Measurements from ENCODE around the gene DSCAML1.

Gene DSCAML1

DNA sequence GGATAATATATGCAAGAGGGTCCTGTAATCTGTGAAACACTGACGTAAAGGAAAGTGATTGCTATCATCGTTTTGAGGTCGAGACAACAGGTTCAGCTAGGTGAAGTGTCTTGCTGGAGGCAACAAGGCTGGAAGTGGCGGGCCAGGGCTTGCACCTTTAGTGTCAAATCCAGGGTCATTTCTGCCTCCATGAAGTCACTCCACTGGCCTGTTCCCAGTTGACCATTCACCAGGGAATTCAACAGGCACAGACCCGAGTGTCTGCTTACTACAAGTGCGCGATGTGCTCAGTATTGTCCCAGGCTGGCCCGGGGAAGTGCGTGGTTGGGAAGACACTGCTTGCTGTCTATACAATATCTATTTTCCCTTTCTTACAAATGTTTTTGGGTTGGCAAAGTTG lies 244.4 kb downstream of the DSCAML1 start:
- no peak for TF ChIP-seq TAF1 (IDR thresholded peaks at IDR 0.05; ENCODE audit: borderline replicate concordance, insufficient read depth, low read length)

DNA sequence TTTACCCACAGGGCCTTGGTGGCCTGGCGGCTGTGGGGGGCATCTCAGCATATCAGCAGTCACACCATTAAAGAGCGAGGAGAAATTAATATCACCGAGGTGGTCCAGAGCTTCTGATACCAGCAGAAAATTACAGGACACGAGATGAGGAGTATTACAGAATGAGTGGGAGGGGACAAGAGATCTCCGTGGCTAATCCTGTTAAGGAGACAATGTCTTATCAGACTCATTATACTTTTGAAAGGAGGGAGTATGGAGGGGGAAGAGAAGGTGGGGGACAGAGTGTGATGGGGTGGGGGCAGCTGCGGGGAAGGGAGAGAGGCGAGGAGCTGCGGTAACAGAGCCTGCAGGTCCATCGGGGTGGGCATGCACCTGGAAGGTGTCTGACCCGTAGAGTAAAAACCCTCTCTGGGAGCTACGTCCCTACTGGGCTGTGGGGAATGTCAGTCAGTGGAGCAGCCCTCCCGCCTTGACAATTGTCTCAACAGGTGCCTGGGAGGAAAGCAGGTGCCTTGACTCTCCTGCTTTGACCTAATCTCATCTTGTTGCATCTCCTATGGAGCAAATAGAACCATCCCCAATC lies 245.2 kb downstream of the DSCAML1 start:
- TF ChIP-seq POLR2AphosphoS5 (IDR thresholded peaks at IDR 0.05; ENCODE audit: low read depth, low read length): no peak
- TF ChIP-seq TAF1 (IDR thresholded peaks at IDR 0.05; ENCODE audit: borderline replicate concordance, insufficient read depth, low read length): no peak
- no peak for TF ChIP-seq SIN3A (IDR thresholded peaks at IDR 0.05; ENCODE audit: borderline replicate concordance, insufficient read depth, low read length)
- TF ChIP-seq FOXP2 (optimal IDR thresholded peaks at IDR 0.05; ENCODE audit: borderline replicate concordance, extremely low read depth, extremely low read length, insufficient read depth): no peak

DNA sequence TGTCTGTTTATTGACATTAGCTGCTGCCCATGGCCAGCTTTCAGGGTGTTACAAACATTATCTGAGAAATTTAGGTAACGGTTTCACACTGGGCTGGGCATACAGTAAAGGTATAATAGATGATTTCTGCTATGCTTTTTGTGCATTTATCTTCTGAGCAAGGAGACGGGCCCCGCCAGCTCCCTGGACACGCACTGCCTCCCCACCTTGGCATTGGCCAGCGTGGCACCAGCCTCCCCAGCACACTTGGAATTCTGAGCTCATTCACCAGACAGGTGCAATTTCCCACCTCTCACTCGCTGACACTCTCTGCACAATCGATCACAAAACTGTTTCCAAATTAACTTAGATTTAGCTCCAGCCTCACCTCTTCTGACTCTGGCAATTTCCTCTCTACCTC lies 246.6 kb downstream of the DSCAML1 start:
- TF ChIP-seq SIN3A (IDR thresholded peaks at IDR 0.05; ENCODE audit: borderline replicate concordance, insufficient read depth, low read length) (no peak), FOXP2 (optimal IDR thresholded peaks at IDR 0.05; ENCODE audit: borderline replicate concordance, extremely low read depth, extremely low read length, insufficient read depth) (no peak)

DNA sequence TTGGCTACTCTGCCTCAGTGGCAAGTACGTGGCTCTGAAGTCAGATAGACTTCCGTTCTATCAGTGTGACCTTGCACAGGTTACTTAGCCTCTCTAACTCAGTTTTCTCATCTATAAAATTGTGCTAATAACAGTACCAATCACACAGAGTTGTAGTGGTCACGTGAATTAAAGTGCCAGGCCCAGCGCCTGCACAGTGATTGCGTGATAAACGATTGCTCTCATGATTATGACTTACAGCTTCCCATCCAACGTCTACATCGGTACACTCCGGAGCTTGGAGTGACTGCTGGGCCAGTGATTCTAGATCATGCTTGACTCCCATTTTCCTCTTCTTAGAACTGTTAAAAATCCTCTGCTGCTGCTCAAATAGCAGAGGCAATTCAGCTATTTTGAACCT lies 247.6 kb downstream of the DSCAML1 start:
- TF ChIP-seq, protein P1, sequence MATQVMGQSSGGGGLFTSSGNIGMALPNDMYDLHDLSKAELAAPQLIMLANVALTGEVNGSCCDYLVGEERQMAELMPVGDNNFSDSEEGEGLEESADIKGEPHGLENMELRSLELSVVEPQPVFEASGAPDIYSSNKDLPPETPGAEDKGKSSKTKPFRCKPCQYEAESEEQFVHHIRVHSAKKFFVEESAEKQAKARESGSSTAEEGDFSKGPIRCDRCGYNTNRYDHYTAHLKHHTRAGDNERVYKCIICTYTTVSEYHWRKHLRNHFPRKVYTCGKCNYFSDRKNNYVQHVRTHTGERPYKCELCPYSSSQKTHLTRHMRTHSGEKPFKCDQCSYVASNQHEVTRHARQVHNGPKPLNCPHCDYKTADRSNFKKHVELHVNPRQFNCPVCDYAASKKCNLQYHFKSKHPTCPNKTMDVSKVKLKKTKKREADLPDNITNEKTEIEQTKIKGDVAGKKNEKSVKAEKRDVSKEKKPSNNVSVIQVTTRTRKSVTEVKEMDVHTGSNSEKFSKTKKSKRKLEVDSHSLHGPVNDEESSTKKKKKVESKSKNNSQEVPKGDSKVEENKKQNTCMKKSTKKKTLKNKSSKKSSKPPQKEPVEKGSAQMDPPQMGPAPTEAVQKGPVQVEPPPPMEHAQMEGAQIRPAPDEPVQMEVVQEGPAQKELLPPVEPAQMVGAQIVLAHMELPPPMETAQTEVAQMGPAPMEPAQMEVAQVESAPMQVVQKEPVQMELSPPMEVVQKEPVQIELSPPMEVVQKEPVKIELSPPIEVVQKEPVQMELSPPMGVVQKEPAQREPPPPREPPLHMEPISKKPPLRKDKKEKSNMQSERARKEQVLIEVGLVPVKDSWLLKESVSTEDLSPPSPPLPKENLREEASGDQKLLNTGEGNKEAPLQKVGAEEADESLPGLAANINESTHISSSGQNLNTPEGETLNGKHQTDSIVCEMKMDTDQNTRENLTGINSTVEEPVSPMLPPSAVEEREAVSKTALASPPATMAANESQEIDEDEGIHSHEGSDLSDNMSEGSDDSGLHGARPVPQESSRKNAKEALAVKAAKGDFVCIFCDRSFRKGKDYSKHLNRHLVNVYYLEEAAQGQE (IDR thresholded peaks at IDR 0.05; ENCODE audit: insufficient read depth in 1 of 2, low read depth in 2 of 2, low read length in 2 of 2): no peak
- TF ChIP-seq POLR2AphosphoS5 (IDR thresholded peaks at IDR 0.05; ENCODE audit: low read depth, low read length): no peak
- TF ChIP-seq TAF1 (IDR thresholded peaks at IDR 0.05; ENCODE audit: borderline replicate concordance, insufficient read depth, low read length): no peak
- no peak for TF ChIP-seq FOXP2 (optimal IDR thresholded peaks at IDR 0.05; ENCODE audit: borderline replicate concordance, extremely low read depth, extremely low read length, insufficient read depth)
- TF ChIP-seq SIN3A (IDR thresholded peaks at IDR 0.05; ENCODE audit: borderline replicate concordance, insufficient read depth, low read length): no peak

DNA sequence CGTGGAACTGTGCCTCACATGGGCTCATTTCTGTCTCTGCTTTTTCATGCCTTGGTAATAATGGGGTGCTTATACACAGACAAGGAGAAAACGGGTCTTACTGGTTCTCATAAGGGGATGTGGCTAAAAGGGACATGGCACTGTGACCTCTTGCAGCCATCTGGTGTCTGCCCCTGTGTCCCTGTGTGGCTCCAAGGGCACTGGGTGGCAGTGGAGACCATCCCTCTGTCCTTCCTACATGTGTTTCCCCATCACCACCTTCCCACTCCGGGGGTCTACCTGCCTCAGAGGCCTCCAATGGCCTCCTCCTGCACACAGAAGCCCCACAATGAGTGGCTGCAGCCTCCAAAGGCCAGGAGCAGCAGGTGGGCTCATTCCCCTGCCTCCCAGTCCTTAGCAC lies 248.1 kb downstream of the DSCAML1 start:
- TF ChIP-seq POLR2AphosphoS5 (IDR thresholded peaks at IDR 0.05; ENCODE audit: low read depth, low read length) (no peak), FOXP2 (optimal IDR thresholded peaks at IDR 0.05; ENCODE audit: borderline replicate concordance, extremely low read depth, extremely low read length, insufficient read depth) (no peak), SIN3A (IDR thresholded peaks at IDR 0.05; ENCODE audit: borderline replicate concordance, insufficient read depth, low read length) (no peak), TAF1 (IDR thresholded peaks at IDR 0.05; ENCODE audit: borderline replicate concordance, insufficient read depth, low read length) (no peak)
- TF ChIP-seq, protein P1 (IDR thresholded peaks at IDR 0.05; ENCODE audit: insufficient read depth in 1 of 2, low read depth in 2 of 2, low read length in 2 of 2): no peak

DNA sequence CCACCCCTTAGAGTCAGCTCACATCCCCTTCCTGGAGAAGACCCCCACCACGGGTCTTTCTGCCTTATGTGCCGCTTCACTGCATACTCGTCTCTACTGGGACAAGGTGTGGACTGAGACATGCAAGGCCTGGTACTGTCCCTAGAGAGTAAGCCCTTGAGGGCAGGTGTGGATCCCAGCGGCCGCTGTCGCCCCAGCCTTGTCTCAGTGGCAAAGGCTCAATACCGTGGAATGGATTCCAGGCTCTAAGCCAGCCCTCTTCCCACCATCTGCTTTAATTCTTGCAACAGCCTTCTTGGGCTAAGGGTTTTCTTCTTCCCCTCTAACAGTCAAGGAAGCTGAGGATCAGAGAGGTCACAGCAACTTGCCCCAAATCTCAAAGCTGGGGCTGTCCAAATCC lies 249.1 kb downstream of the DSCAML1 start:
- TF ChIP-seq TAF1 (IDR thresholded peaks at IDR 0.05; ENCODE audit: borderline replicate concordance, insufficient read depth, low read length) (no peak), SIN3A (IDR thresholded peaks at IDR 0.05; ENCODE audit: borderline replicate concordance, insufficient read depth, low read length) (no peak), FOXP2 (optimal IDR thresholded peaks at IDR 0.05; ENCODE audit: borderline replicate concordance, extremely low read depth, extremely low read length, insufficient read depth) (no peak), POLR2AphosphoS5 (IDR thresholded peaks at IDR 0.05; ENCODE audit: low read depth, low read length) (no peak)
- TF ChIP-seq, protein P1 (IDR thresholded peaks at IDR 0.05; ENCODE audit: insufficient read depth in 1 of 2, low read depth in 2 of 2, low read length in 2 of 2): no peak
